Hematopoietic multipotent progenitor cell treated with erythropoietin and hydrocortisone succinate and interleukin-3 and kit ligand, for 15 days (in vitro differentiated cells): Measurements from ENCODE around the gene CALY.

Experiments
- DNase-seq: peaks from one replicate; pipeline ENCODE4 v3.0.0-alpha.2; 2015; ENCODE audit warnings: low spot score

CALY gene

DNA sequence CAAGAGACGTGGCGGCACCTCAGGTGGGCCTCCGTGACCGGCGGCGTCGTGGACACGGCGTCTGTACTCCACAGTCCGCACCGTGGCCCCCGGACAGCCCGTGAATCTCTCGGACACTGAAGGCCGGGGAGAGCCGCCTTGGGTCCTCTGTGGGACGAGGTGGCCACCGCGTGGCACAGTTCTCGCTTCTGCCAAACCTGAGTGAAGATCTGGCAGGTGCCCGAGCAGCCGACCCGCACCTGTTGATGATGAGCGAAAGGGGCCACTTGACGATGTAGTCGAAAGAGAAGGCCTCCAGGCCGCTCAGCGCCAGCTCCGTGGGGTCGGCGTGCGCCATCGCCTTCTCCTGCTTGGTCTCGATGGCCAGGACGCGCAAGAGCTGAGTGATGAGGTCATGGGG is 51.5 kb downstream of the CALY start:
- no peak for DNase-seq

- no peak for DNase-seq
Observed at GRCh38 chr10:133283931-133284330, 52.8 kb downstream of the CALY start.

DNA sequence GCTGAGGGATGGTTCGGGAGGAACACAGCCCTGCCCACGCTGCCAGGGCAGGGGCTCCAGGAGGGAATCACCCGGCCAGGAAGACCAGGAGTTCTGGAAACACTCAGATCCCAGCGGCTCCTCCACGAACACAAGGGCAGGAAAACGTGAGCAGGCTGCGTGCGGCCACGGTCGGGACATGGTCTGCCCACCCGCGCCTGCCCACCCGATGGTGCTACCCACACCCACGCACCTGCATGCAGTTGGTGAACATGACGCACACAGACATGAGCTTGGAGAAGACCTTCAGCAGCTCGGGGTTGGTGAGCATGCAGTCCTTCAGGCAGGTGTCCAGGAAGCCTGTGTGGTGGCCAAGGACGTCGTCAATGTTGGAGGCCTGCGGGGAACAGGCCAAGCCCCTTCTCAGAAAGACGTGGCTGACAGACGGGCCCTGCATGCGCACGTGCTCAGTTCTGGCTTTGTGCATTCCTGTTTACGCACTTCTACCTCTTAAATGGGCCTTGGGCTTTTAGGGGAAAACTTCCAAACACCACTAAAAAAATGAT is 53.8 kb downstream of the CALY start:
- no peak for DNase-seq

- no peak for DNase-seq
Observed at GRCh38 chr10:133281628-133282372, 54.9 kb downstream of the CALY start.

GRCh38 chr10:133281084-133281483 is 55.6 kb downstream of the CALY start:
- no peak for DNase-seq

DNA sequence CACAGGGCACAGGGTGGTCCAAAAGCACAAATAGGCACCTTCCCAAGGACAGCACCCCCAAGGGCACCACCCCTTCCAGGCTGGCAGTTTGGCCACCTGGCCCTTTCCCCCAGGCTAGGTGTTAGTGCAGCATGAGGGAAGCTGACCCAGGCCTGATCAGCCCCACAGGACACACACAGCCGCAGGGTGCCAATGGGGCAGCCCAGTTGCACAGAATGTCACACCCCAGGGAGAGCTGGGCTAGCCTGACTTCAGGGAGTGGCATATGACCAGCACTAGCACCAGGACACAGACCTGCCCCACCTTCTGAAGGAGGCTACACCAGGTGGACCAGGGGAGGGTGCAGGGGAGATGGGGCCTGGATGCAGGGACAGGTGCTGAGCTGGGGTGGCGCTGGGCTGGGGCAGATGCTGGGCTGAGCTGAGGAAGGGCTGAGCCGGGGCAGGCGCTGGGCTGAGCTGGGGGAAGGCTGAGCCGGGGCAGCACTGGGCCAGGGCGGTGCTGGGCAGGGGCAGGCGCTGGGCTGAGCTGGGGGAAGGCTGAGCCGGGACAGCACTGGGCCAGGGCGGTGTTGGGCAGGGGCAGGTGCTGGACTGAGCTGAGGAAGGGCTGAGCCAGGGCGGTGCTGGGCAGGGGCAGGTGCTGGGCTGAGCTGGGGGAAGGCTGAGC is 56.2 kb downstream of the CALY start:
- DNase-seq: no peak

GRCh38 chr10:133279326-133280226 is 57.1 kb downstream of the CALY start:
- DNase-seq: no peak

GRCh38 chr10:133278577-133279265 is 58.0 kb downstream of the CALY start:
- DNase-seq: peak; percentile 74

GRCh38 chr10:133277993-133278576 is 58.6 kb downstream of the CALY start:
- no peak for DNase-seq

DNA sequence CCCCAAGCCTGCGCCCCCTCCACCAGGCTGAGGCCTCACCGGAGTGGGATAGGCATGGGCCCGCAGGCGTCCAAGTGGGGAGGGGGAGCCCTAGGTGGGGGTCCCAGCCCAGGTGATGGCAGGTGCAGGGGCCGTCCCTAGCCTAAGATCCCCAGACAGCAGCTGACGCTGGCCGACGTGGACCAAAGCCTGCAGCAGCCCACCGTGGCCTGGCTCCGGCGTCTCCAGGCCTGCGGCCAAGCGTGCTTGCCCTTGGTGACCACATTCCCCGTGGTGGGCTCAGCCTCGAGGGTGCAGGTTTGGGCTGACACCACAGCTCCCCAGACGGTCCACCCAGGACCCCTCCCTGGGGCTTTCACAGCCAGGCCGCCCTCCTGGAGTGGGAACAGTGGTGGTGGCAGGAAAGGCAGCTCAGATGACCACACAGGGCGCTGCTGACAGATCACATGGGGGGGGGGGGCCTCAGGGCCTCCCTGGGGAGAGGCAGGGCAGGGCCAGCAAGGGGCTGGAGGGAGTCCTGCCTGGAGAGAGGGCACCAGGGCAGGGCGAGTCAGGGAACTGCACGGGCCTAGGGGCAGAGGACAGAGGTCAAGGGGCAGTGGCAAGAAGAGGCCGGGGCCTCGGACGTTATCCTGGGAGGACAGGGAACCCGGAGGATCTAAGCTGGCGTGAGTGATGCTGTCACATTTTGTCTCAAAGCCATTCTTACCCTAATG is 59.3 kb downstream of the CALY start:
- no peak for DNase-seq

- no peak for DNase-seq
Observed at GRCh38 chr10:133276435-133277201, 60.1 kb downstream of the CALY start, which contains the start of gene ADAM8. Gene ADAM8 (minus strand): TSS chr10:133276868. CDS start chr10:133276817, 51 bp downstream.

GRCh38 chr10:133276100-133276434 is 60.6 kb downstream of the CALY start:
- DNase-seq: no peak

DNA sequence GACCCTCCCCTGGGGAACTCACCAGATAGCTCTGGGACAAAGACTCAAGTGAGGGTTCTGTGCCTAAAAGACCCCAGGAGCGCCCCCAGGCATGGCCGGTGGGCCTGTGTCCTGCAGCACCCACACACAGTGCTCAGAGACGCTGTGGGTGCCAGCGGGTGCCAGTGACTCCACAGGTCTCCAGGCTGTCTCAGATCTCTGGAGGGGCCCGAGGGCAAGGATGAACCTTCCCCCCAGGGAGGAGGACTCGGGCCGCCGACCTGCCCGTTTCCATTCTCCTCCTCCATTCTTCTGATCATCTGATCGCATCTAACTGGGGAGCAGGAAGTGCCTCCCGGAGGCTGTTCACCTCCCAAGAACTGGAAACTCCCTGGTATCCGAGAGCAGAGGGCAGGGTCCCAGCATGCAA is 61.0 kb downstream of the CALY start:
- no peak for DNase-seq

DNA sequence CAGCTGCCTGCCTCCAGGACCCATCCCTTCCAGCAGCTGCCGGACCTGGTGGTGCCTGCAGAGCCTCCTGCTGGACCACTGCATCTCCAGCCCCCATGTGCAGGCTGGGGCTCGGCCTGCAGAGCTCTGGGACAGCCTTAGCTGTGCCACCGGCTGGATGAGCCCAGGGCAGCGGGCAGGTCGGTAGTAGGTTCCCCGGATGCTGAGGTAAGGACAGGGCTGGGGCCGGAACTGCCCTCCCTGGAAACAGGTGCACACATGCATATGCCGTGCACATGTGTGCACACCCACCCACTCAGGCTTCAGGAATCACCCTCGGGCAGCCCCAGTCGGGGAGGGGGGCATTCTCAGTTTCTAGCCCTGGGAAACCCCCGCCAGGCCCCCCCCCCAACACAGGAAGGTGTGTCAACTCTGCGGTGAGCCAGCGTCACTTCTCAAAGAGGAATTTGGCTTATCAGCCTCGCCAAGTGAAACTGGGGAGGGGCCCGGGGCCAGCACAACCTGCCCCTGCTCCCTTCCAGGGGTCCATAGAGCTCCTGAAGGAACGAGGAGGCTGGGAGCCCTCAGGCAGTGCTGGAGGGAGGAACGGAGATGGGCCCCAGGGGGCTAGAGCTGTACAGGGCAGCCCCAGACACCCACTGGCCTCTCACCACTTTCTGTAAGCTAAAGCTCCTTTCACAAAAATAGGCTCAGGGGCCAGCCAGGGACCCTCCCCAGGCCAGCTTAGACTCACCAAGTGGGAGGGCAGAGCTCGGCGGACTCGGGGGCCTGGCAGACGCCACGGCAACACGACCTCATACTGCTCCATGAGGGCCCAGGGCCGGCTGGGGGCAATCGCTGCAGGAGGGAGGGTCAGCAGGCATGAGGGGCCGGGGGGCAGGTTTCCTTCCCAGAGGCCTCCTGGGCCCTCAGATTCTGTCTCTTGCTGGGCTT is 61.7 kb downstream of the CALY start:
- DNase-seq: no peak
